ENCODE results near the gene SHISA6. TPM values are rescaled to one million over a fixed set of nuclear protein-coding genes. Genes with fewer than 3 reads are reported as not detected.

Gene SHISA6
- total RNA-seq, 3 donors from 2014 or later = 0.20 to 0.77 (median 0.73) TPM

- ATAC-seq = no peak
- TF ChIP-seq, protein P1, sequence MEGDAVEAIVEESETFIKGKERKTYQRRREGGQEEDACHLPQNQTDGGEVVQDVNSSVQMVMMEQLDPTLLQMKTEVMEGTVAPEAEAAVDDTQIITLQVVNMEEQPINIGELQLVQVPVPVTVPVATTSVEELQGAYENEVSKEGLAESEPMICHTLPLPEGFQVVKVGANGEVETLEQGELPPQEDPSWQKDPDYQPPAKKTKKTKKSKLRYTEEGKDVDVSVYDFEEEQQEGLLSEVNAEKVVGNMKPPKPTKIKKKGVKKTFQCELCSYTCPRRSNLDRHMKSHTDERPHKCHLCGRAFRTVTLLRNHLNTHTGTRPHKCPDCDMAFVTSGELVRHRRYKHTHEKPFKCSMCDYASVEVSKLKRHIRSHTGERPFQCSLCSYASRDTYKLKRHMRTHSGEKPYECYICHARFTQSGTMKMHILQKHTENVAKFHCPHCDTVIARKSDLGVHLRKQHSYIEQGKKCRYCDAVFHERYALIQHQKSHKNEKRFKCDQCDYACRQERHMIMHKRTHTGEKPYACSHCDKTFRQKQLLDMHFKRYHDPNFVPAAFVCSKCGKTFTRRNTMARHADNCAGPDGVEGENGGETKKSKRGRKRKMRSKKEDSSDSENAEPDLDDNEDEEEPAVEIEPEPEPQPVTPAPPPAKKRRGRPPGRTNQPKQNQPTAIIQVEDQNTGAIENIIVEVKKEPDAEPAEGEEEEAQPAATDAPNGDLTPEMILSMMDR (IDR thresholded peaks at IDR 0.05) = no peak
- no peak for DNase-seq
- intact Hi-C loops (cut with DNase I, micrococcal nuclease) = no loop called here
- H3K4me3 ChIP-seq = no peak overlapping the region
- no peaks in the 10 kb centered on the region for H3K4me1 ChIP-seq (ENCODE audit: low read depth)
- peaks cover 7% of the 10 kb centered on the region for H3K9me3 ChIP-seq
- H3K36me3 ChIP-seq (ENCODE audit: low read depth) = no peaks in the 10 kb centered on the region
These were observed 304.0 kb downstream of the SHISA6 start for GRCh38 chr17:11545002-11545401.

DNA sequence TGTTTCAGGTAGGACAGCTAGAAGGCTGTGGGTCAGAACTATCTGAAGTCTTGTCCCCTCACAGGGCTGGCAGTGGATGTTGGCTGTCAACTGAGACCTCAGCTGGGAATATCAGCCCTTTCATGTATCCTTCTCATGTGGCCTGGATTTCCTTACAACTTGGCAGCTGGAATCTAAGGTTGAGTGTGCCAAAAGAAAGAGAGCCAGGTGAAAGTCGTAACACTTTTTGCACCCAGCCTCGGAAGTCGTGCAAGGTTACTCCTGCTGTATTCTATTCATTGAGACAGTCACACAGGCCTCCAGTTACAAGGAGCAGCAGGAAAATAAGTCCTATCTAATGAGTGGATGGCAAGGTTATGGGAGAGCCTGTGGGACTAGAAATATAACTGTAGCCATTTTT, 304.7 kb downstream of the SHISA6 start:
- Histone ChIP-seq H3K4me1 (ENCODE audit: low read depth) (no peaks in the 10 kb centered on the region), H3K9me3 (peaks cover 7% of the 10 kb centered on the region), H3K4me3 (no peak overlapping the region), H3K36me3 (ENCODE audit: low read depth) (no peaks in the 10 kb centered on the region)
- intact Hi-C loops (cut with DNase I, micrococcal nuclease) = no loop called here
- TF ChIP-seq, protein P1 (IDR thresholded peaks at IDR 0.05) = no peak
- ATAC-seq (no peak), DNase-seq (no peak)

DNA sequence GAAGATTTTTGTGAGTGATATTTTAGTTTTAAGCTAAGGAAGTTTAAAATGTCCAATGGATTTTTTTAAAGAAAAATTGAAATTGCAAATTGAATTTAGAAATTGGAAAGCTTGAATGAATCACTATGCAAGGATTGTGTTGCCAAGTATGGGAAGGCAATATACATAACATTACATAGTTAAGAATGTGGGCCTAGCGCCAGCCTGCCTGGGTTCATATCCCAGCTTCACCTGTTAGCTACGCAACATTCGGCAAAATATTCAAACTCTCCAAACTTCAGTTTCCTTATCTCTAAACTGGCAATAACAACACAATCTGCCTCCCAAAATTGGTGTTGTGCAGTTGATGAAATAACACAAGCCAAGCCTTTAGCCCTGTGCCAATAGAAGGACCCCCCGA, 306.8 kb downstream of the SHISA6 start:
- ATAC-seq (no peak), DNase-seq (no peak)
- no peaks in the 10 kb centered on the region for H3K9me3 ChIP-seq
- H3K4me3 ChIP-seq = no peak overlapping the region
- TF ChIP-seq, protein P1 (IDR thresholded peaks at IDR 0.05) = no peak
- no peaks in the 10 kb centered on the region for H3K36me3 ChIP-seq (ENCODE audit: low read depth)
- intact Hi-C loops (cut with DNase I, micrococcal nuclease) = no loop called here
- no peaks in the 10 kb centered on the region for H3K4me1 ChIP-seq (ENCODE audit: low read depth)

DNA sequence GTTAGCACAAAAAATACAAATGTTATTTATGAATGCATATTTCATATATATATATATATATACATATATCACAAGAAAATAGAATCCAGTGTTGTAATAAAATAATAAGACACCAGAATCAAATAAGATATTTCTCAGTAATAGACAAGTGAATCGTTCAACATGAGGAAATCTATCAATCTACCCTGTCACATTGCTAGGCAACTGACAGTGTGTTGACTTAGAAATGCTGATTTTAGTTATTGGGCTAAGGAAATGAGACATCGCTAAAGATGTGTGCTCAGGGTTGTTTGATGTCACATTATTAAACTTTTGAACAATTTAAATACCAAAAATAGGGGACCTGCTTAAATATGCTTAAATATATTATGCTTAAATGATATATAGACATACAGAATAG, 307.4 kb downstream of the SHISA6 start:
- TF ChIP-seq, protein P1 (IDR thresholded peaks at IDR 0.05) = no peak
- Histone ChIP-seq H3K4me3 (no peak overlapping the region), H3K4me1 (ENCODE audit: low read depth) (no peaks in the 10 kb centered on the region), H3K9me3 (no peaks in the 10 kb centered on the region), H3K36me3 (ENCODE audit: low read depth) (no peaks in the 10 kb centered on the region)
- DNase-seq (no peak), ATAC-seq (no peak)
- intact Hi-C loops (cut with DNase I, micrococcal nuclease) = no loop called here

GRCh38 chr17:11550431-11550830, 309.4 kb downstream of the SHISA6 start:
- H3K4me3 ChIP-seq = no peak overlapping the region
- no peaks in the 10 kb centered on the region for H3K4me1 ChIP-seq (ENCODE audit: low read depth)
- H3K36me3 ChIP-seq (ENCODE audit: low read depth) = no peaks in the 10 kb centered on the region
- TF ChIP-seq, protein P1 (IDR thresholded peaks at IDR 0.05) = no peak
- DNase-seq (no peak), ATAC-seq (no peak)
- H3K9me3 ChIP-seq = no peaks in the 10 kb centered on the region
- intact Hi-C loops (cut with DNase I, micrococcal nuclease) = no loop called here

DNA sequence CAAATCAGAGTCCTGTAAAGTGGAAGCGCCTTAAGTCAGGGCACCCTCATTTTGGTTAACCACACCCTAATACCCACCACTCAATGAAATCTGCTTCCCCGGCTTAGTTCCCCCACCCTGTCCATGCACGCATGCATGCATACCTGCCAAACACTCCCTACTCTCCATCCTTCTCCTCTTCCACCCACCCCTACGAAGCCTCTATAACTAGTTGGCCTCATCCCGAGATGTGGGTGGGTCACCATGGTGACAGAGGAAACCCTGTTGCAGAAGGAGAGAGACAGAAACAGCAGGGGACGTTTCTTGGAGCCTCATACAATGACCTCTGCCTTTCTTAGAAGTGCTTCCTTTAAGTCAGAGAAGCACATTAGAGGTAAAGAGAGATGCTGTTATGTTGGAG, 310.4 kb downstream of the SHISA6 start:
- TF ChIP-seq, protein P1 (IDR thresholded peaks at IDR 0.05) = no peak
- H3K9me3 ChIP-seq = no peaks in the 10 kb centered on the region
- H3K36me3 ChIP-seq (ENCODE audit: low read depth) = no peaks in the 10 kb centered on the region

More for the DNA sequence above, 310.4 kb downstream of the SHISA6 start:
- H3K4me3 ChIP-seq = no peak overlapping the region
- H3K4me1 ChIP-seq (ENCODE audit: low read depth) = no peaks in the 10 kb centered on the region
- DNase-seq = no peak
- intact Hi-C loops (cut with DNase I, micrococcal nuclease) = no loop called here
- ATAC-seq = no peak

All from mucosa of descending colon (tissue), 3 donors.